Central memory CD4-positive, alpha-beta T cell (primary cell): ENCODE data around the gene TSPAN18.

Experiments
- DNase-seq: peaks from one replicate; pipeline ENCODE4 v3.0.0; 2022

TSPAN18 gene

GRCh38 chr11:44901786-44902185 is 175.0 kb downstream of the TSPAN18 start:
- DNase-seq, result no peak

GRCh38 chr11:44903035-44903434 is 176.3 kb downstream of the TSPAN18 start:
- DNase-seq, result no peak

GRCh38 chr11:44903518-44903917 is 176.8 kb downstream of the TSPAN18 start:
- DNase-seq, result no peak

- DNase-seq, result no peak
Measured at GRCh38 chr11:44904261-44905020, 177.7 kb downstream of the TSPAN18 start.

GRCh38 chr11:44905131-44905866 is 178.5 kb downstream of the TSPAN18 start:
- DNase-seq, result no peak

- DNase-seq, result no peak
Measured at GRCh38 chr11:44906649-44907048, 179.9 kb downstream of the TSPAN18 start.

- DNase-seq, result no peak
Measured at GRCh38 chr11:44909557-44909956, 182.8 kb downstream of the TSPAN18 start.

GRCh38 chr11:44910591-44910990 is 183.8 kb downstream of the TSPAN18 start:
- DNase-seq, result no peak

- peak; percentile 73 for DNase-seq
Measured at GRCh38 chr11:44911029-44911814, 184.5 kb downstream of the TSPAN18 start.

- no peak for DNase-seq
Measured at GRCh38 chr11:44912270-44912987, 185.7 kb downstream of the TSPAN18 start.

GRCh38 chr11:44913502-44913901 is 186.7 kb downstream of the TSPAN18 start:
- no peak for DNase-seq

- DNase-seq, result no peak
Measured at GRCh38 chr11:44914105-44914504, 187.3 kb downstream of the TSPAN18 start.

GRCh38 chr11:44915004-44915403 is 188.2 kb downstream of the TSPAN18 start:
- no peak for DNase-seq

- DNase-seq, result no peak
Measured at GRCh38 chr11:44915621-44916020, 188.9 kb downstream of the TSPAN18 start.

- no peak for DNase-seq
Measured at GRCh38 chr11:44916331-44916730, 189.6 kb downstream of the TSPAN18 start.

- DNase-seq, result no peak
Measured at GRCh38 chr11:44916801-44917385, 190.1 kb downstream of the TSPAN18 start.

- no peak for DNase-seq
Measured at GRCh38 chr11:44917741-44918140, 191.0 kb downstream of the TSPAN18 start.

GRCh38 chr11:44920451-44920850 is 193.7 kb downstream of the TSPAN18 start:
- no peak for DNase-seq

GRCh38 chr11:44923115-44923514 is 196.4 kb downstream of the TSPAN18 start:
- no peak for DNase-seq

GRCh38 chr11:44923806-44924205 is 197.0 kb downstream of the TSPAN18 start:
- no peak for DNase-seq

GRCh38 chr11:44926036-44926435 is 199.3 kb downstream of the TSPAN18 start:
- DNase-seq, result no peak

- DNase-seq, result peak; percentile 21
Measured at GRCh38 chr11:44927174-44927661, 200.5 kb downstream of the TSPAN18 start.
